NCI-H748 treated with DMSO at 0.1 percent for 48 hours (cell line): ENCODE data around the gene PGK1.
"Not testable (repeated sequence)": the region's sequence is repeated elsewhere in the genome, so short reads cannot be mapped to it uniquely, and the experiment has no call there.

ENCODE experiments used
- DNase-seq: peaks from one replicate; lab custom pipeline; 2025; lab: John Stamatoyannopoulos, UW

Gene PGK1

GRCh38 chrX:78116365-78116764 lies 12.3 kb downstream of the PGK1 start:
- no peak for DNase-seq

GRCh38 chrX:78116766-78117165 lies 12.7 kb downstream of the PGK1 start:
- no peak for DNase-seq

GRCh38 chrX:78118628-78119027 lies 14.6 kb downstream of the PGK1 start:
- no peak for DNase-seq

GRCh38 chrX:78119521-78120227 lies 15.6 kb downstream of the PGK1 start:
- no peak for DNase-seq

GRCh38 chrX:78123190-78123589 lies 19.1 kb downstream of the PGK1 start:
- DNase-seq, result no peak

- DNase-seq, result peak; percentile 2
Measured at GRCh38 chrX:78124307-78124706, 20.3 kb downstream of the PGK1 start.

- DNase-seq, result no peak
Measured at GRCh38 chrX:78125148-78125547, 21.1 kb downstream of the PGK1 start.

GRCh38 chrX:78125781-78126180 lies 21.7 kb downstream of the PGK1 start:
- not testable (repeated sequence) for DNase-seq

- no peak for DNase-seq
Measured at GRCh38 chrX:78129714-78130113, 25.7 kb downstream of the PGK1 start.

- DNase-seq, result no peak
Measured at GRCh38 chrX:78130396-78130795, 26.3 kb downstream of the PGK1 start.

GRCh38 chrX:78131117-78131516 lies 27.1 kb downstream of the PGK1 start:
- DNase-seq, result no peak

GRCh38 chrX:78133238-78133960 lies 29.4 kb downstream of the PGK1 start:
- no peak for DNase-seq

GRCh38 chrX:78139160-78140123 lies 35.4 kb downstream of the PGK1 start, which contains the start of gene TAF9B:
TSS of gene TAF9B (minus strand) at chrX:78139650. CDS start at chrX:78139611, 39 bp downstream.
- peak; percentile 49 for DNase-seq

- no peak for DNase-seq
Measured at GRCh38 chrX:78140206-78140605, 36.2 kb downstream of the PGK1 start.

- DNase-seq, result not testable (repeated sequence)
Measured at GRCh38 chrX:78147002-78147540, 43.0 kb downstream of the PGK1 start.

- DNase-seq, result not testable (repeated sequence)
Measured at GRCh38 chrX:78157373-78157772, 53.3 kb downstream of the PGK1 start.

- not testable (repeated sequence) for DNase-seq
Measured at GRCh38 chrX:78157846-78158245, 53.8 kb downstream of the PGK1 start.

- not testable (repeated sequence) for DNase-seq
Measured at GRCh38 chrX:78160711-78161110, 56.7 kb downstream of the PGK1 start.

GRCh38 chrX:78163175-78163574 lies 59.1 kb downstream of the PGK1 start:
- not testable (repeated sequence) for DNase-seq

GRCh38 chrX:78165425-78165824 lies 61.4 kb downstream of the PGK1 start:
- no peak for DNase-seq

GRCh38 chrX:78168065-78168464 lies 64.0 kb downstream of the PGK1 start:
- no peak for DNase-seq
